Mesenchymal stem cell (in vitro differentiated cells and primary cell): Measurements from ENCODE around the gene ITPRIPL2.

Experiments used
- DNase-seq: peaks from one replicate; pipeline ENCODE4 v3.0.0-alpha.2; 2013
- H2AFZ ChIP-seq: one replicate; pipeline ENCODE4 v1.6.1; 2013; ENCODE audit warnings: low read depth, mild to moderate bottlenecking, control low read depth, inconsistent platforms, low read length, moderate library complexity
- H2AK5ac ChIP-seq: 2 replicates; pipeline ENCODE4 v1.6.1; 2013; ENCODE audit warnings: low read length, moderate library complexity, mild to moderate bottlenecking, inconsistent platforms; ENCODE audit not compliant: severe bottlenecking
- H2BK120ac ChIP-seq: one replicate; pipeline ENCODE4 v1.6.1; 2013; ENCODE audit warnings: low read depth, mild to moderate bottlenecking, inconsistent platforms, low read length, moderate library complexity
- H2BK12ac ChIP-seq, 2 experiments: one replicate each; pipeline ENCODE4 v1.6.1; 2013; ENCODE audit warnings: inconsistent platforms in 2 of 2, low read length in 2 of 2, mild to moderate bottlenecking in 2 of 2, moderate library complexity in 2 of 2, control low read depth in 1 of 2
- H2BK15ac ChIP-seq: one replicate; pipeline ENCODE4 v1.6.1; 2013; ENCODE audit warnings: mild to moderate bottlenecking, low read depth, inconsistent platforms; ENCODE audit not compliant: poor library complexity, severe bottlenecking
- H2BK5ac ChIP-seq: 2 replicates; pipeline ENCODE4 v1.6.1; 2013; ENCODE audit warnings: low read depth, mild to moderate bottlenecking, low read length, control low read depth, inconsistent platforms; ENCODE audit not compliant: poor library complexity, severe bottlenecking
- H3K14ac ChIP-seq, 2 experiments: one replicate each; pipeline ENCODE4 v1.6.1; 2013; ENCODE audit warnings: inconsistent platforms in 2 of 2, low read length in 2 of 2, control low read depth in 1 of 2, mild to moderate bottlenecking in 1 of 2, moderate library complexity in 1 of 2
- H3K18ac ChIP-seq, 2 experiments: one replicate each; pipeline ENCODE4 v1.6.1; 2013; ENCODE audit warnings: inconsistent platforms in 2 of 2, low read length in 2 of 2, control low read depth in 1 of 2, low read depth in 1 of 2, mild to moderate bottlenecking in 1 of 2
- H3K23ac ChIP-seq, 2 experiments: one replicate each; pipeline ENCODE4 v1.6.1; 2013; ENCODE audit warnings: inconsistent platforms in 2 of 2, low read length in 2 of 2, mild to moderate bottlenecking in 2 of 2, moderate library complexity in 2 of 2, control low read depth in 1 of 2
- H3K27ac ChIP-seq: 2 replicates; pipeline ENCODE4 v1.5.1; 2013; ENCODE audit warnings: mild to moderate bottlenecking, moderate library complexity, low read length, control low read depth, inconsistent platforms; ENCODE audit not compliant: poor library complexity, severe bottlenecking
- H3K27me3 ChIP-seq, 2 experiments: 2 replicates each; pipeline versions ENCODE4 v1.6.1 to v1.7.0; 2013; ENCODE audit warnings: low read length in 2 of 2, mild to moderate bottlenecking in 2 of 2, moderate library complexity in 2 of 2, control low read depth in 1 of 2, inconsistent platforms in 1 of 2; ENCODE audit not compliant: control insufficient read depth in 1 of 2, insufficient read depth in 1 of 2
- H3K36me3 ChIP-seq, 2 experiments: 2 replicates each; pipeline versions ENCODE4 v1.6.1 to v1.7.0; 2013; ENCODE audit warnings: low read length in 2 of 2, control low read depth in 1 of 2, inconsistent platforms in 1 of 2, low read depth in 1 of 2, mild to moderate bottlenecking in 1 of 2; ENCODE audit not compliant: insufficient read depth in 2 of 2, control insufficient read depth in 1 of 2
- H3K4ac ChIP-seq, 2 experiments: one replicate each; pipeline ENCODE4 v1.6.1; 2013; ENCODE audit warnings: inconsistent platforms in 2 of 2, low read length in 2 of 2, mild to moderate bottlenecking in 2 of 2, moderate library complexity in 2 of 2, control low read depth in 1 of 2, low read depth in 1 of 2
- H3K4me1 ChIP-seq: 2 replicates; pipeline ENCODE4 v1.6.1; 2013; ENCODE audit warnings: low read depth, low read length, control low read depth; ENCODE audit not compliant: control insufficient read depth, insufficient read depth
- H3K4me2 ChIP-seq: 2 replicates; pipeline ENCODE4 v1.6.1; 2013; ENCODE audit warnings: low read length, mild to moderate bottlenecking, inconsistent platforms; ENCODE audit not compliant: poor library complexity, severe bottlenecking
- H3K4me3 ChIP-seq, 2 experiments: 2 replicates each; pipeline versions ENCODE4 v1.5.1 to v1.7.0; 2013; ENCODE audit warnings: low read length in 2 of 2, mild to moderate bottlenecking in 2 of 2, control low read depth in 1 of 2, low read depth in 1 of 2; ENCODE audit not compliant: insufficient read depth in 1 of 2
- H3K79me1 ChIP-seq: replicated peaks from 2 replicates; pipeline ENCODE4 v1.6.1; 2013; ENCODE audit warnings: mild to moderate bottlenecking, control low read depth, low read length, inconsistent platforms; ENCODE audit not compliant: poor library complexity, severe bottlenecking
- H3K9ac ChIP-seq: 2 replicates; pipeline ENCODE4 v1.7.0; 2013; ENCODE audit warnings: mild to moderate bottlenecking, low read length, moderate library complexity
- H3K9me3 ChIP-seq: 2 replicates; pipeline ENCODE4 v1.7.0; 2013; ENCODE audit warnings: mild to moderate bottlenecking, low read length; ENCODE audit not compliant: control insufficient read depth
- H4K8ac ChIP-seq: one replicate; pipeline ENCODE4 v1.6.1; 2013; ENCODE audit warnings: inconsistent platforms, mild to moderate bottlenecking, low read length, moderate library complexity
- H4K91ac ChIP-seq: one replicate; pipeline ENCODE4 v1.6.1; 2013; ENCODE audit warnings: mild to moderate bottlenecking, low read length, inconsistent platforms
- WGBS: methylation state at CpG from one replicate; pipeline ENCODE4 v1.1.7; 2013; ENCODE audit warnings: mixed read lengths; 5-methylcytosine and 5-hydroxymethylcytosine counted together

Gene ITPRIPL2

GRCh38 chr16:19165101-19165500, 51.3 kb downstream of the ITPRIPL2 start:
- Histone ChIP-seq H3K18ac (no peak overlapping the region), H3K9ac (no peak overlapping the region), H4K91ac (no peak overlapping the region), H3K4me2 (no peak overlapping the region), H2BK5ac (no peak overlapping the region), H3K4me3 (no peak overlapping the region), H3K79me1 (no peaks in the 10 kb centered on the region), H2BK15ac (no peak overlapping the region), H3K27me3 (peaks cover 16 to 26% of the 10 kb centered on the region in 2 experiments), H2AK5ac (no peak overlapping the region), H3K36me3 (no peaks in the 10 kb centered on the region), H3K4ac (no peak overlapping the region), H3K23ac (no peak overlapping the region), H2BK12ac (no peak overlapping the region), H3K14ac (no peak overlapping the region), H3K4me1 (peaks cover 14% of the 10 kb centered on the region), H2BK120ac (no peak overlapping the region), H3K27ac (no peak overlapping the region), H3K9me3 (peaks cover 3% of the 10 kb centered on the region), H4K8ac (peak overlapping the region; percentile 20), H2AFZ (no peak overlapping the region)
- 58% methylated on average over 4 of the region's 5 CpGs for WGBS
- no peak for DNase-seq

GRCh38 chr16:19166500-19166899, 52.7 kb downstream of the ITPRIPL2 start:
- Histone ChIP-seq H3K36me3 (no peaks in the 10 kb centered on the region), H2BK5ac (no peak overlapping the region), H3K27ac (no peak overlapping the region), H2BK120ac (no peak overlapping the region), H2AK5ac (no peak overlapping the region), H2BK15ac (no peak overlapping the region), H3K4me2 (no peak overlapping the region), H3K79me1 (no peaks in the 10 kb centered on the region), H3K9ac (no peak overlapping the region), H3K23ac (no peak overlapping the region), H2AFZ (no peak overlapping the region), H3K9me3 (peaks cover 3% of the 10 kb centered on the region), H3K27me3 (peaks cover 26 to 35% of the 10 kb centered on the region in 2 experiments), H4K91ac (no peak overlapping the region), H3K4me3 (no peak overlapping the region), H4K8ac (no peak overlapping the region), H3K4ac (no peak overlapping the region), H3K18ac (no peak overlapping the region), H3K14ac (no peak overlapping the region), H3K4me1 (peaks cover 14% of the 10 kb centered on the region), H2BK12ac (no peak overlapping the region)
- WGBS = 83% methylated on average over 2 of the region's 2 CpGs
- no peak for DNase-seq

GRCh38 chr16:19167710-19168370, 54.1 kb downstream of the ITPRIPL2 start, which contains the start of gene SYT17:
Gene SYT17, plus strand, starts transcription at chr16:19168240. Its CDS starts 407 bp downstream, at chr16:19168647.
- Histone ChIP-seq H3K79me1 (no peaks in the 10 kb centered on the region), H3K27ac (no peak within 1 kb of the TSS), H4K8ac (peak within 1 kb of the TSS; percentile 32), H3K18ac (peak within 1 kb of the TSS; percentile 67 to 87), H3K4ac (peak within 1 kb of the TSS; percentile 46 to 85), H2BK15ac (peak within 1 kb of the TSS; percentile 57), H2AFZ (peak within 1 kb of the TSS; percentile 97), H3K9me3 (peaks cover 3% of the 10 kb centered on the region), H3K4me1 (peaks cover 14% of the 10 kb centered on the region), H3K27me3 (peaks cover 35 to 40% of the 10 kb centered on the region in 2 experiments), H3K4me3 (peak within 1 kb of the TSS; percentile 47 to 62), H3K14ac (peak within 1 kb of the TSS in 1 of 2 experiments; percentile 79), H2BK120ac (peak within 1 kb of the TSS; percentile 66), H2AK5ac (no peak within 1 kb of the TSS), H3K9ac (no peak within 1 kb of the TSS), H3K36me3 (no peaks in the 10 kb centered on the region), H3K23ac (peak within 1 kb of the TSS in 1 of 2 experiments; percentile 96), H3K4me2 (peak within 1 kb of the TSS; percentile 72), H2BK5ac (no peak within 1 kb of the TSS), H2BK12ac (peak within 1 kb of the TSS in 1 of 2 experiments; percentile 96), H4K91ac (peak within 1 kb of the TSS; percentile 73)
- WGBS = under 1% methylated on average over 47 of the region's 63 CpGs
- peak; percentile 79 for DNase-seq

- H2BK5ac ChIP-seq = no peak overlapping the region
- peak overlapping the region; percentile 66 for H2BK120ac ChIP-seq
- H2AK5ac ChIP-seq = no peak overlapping the region
- H3K27ac ChIP-seq = no peak overlapping the region
- peak overlapping the region; percentile 72 for H3K4me2 ChIP-seq
- H3K18ac ChIP-seq = peak overlapping the region; percentile 67 to 85
- H2BK12ac ChIP-seq = peak overlapping the region in 1 of 2 experiments; percentile 96
- DNase-seq = peak; percentile 45
- H3K36me3 ChIP-seq = no peaks in the 10 kb centered on the region
- H3K79me1 ChIP-seq = no peaks in the 10 kb centered on the region
- peak overlapping the region in 1 of 2 experiments; percentile 63 for H3K14ac ChIP-seq
- peak overlapping the region in 1 of 2 experiments; percentile 96 for H3K23ac ChIP-seq
- H3K9me3 ChIP-seq = peaks cover 3% of the 10 kb centered on the region
- peaks cover 14% of the 10 kb centered on the region for H3K4me1 ChIP-seq
- no peak overlapping the region for H4K91ac ChIP-seq
- H4K8ac ChIP-seq = peak overlapping the region; percentile 32
- peak overlapping the region; percentile 83 for H2AFZ ChIP-seq
- H3K4ac ChIP-seq = peak overlapping the region; percentile 46 to 82
- H3K27me3 ChIP-seq = peaks cover 37 to 41% of the 10 kb centered on the region in 2 experiments
- peak overlapping the region; percentile 57 for H2BK15ac ChIP-seq
- WGBS = 2% methylated on average over 49 of the region's 68 CpGs
- peak overlapping the region; percentile 33 to 45 for H3K4me3 ChIP-seq
- no peak overlapping the region for H3K9ac ChIP-seq
These were observed 54.8 kb downstream of the ITPRIPL2 start for GRCh38 chr16:19168371-19169081.
